ENCODE data around the gene GSTM2. TPM values are rescaled to one million over a fixed set of nuclear protein-coding genes. Genes with fewer than 3 reads are reported as not detected.

GSTM2 gene
- 75.2 TPM for polyA plus RNA-seq (2013, experiment 1 of 2)
- polyA plus RNA-seq (2013, experiment 2 of 2), result 70.3 TPM

GRCh38 chr1:109667452-109668122, at the start of gene GSTM2:
TSS of gene GSTM2 (plus strand) at chr1:109668057. CDS start at chr1:109668116, 59 bp downstream.
- DNase-seq, result peak; percentile 91
- Histone ChIP-seq H3K27me3 (ENCODE audit: control insufficient read depth in 1 of 2, insufficient read depth in 1 of 2, low read length in 2 of 2) (no peaks in the 10 kb centered on the region), H3K4ac (ENCODE audit: low read depth in 1 of 2, low read length in 2 of 2) (peak within 1 kb of the TSS; percentile 17 to 91), H3K23ac (ENCODE audit: low read length in 2 of 2) (no peak within 1 kb of the TSS), H3K4me3 (ENCODE audit: insufficient read depth in 1 of 2, low read depth in 1 of 2, low read length in 2 of 2) (peak within 1 kb of the TSS; percentile 63 to 85), H4K91ac (ENCODE audit: low read length) (peak within 1 kb of the TSS; percentile 50), H3K79me1 (replicated peaks; ENCODE audit: low read length, poor library complexity, severe bottlenecking) (peaks cover 1% of the 10 kb centered on the region), H3K36me3 (ENCODE audit: control insufficient read depth in 1 of 2, insufficient read depth in 2 of 2, low read depth in 1 of 2, low read length in 2 of 2) (peaks cover 0 to 16% of the 10 kb centered on the region in 2 experiments), H2BK120ac (ENCODE audit: low read depth, low read length) (peak within 1 kb of the TSS; percentile 49), H2AFZ (ENCODE audit: low read depth, low read length) (peak within 1 kb of the TSS; percentile 73), H3K4me1 (ENCODE audit: control insufficient read depth, insufficient read depth, low read depth, low read length) (peaks cover 9% of the 10 kb centered on the region), H3K14ac (ENCODE audit: low read length in 2 of 2) (no peak within 1 kb of the TSS), H3K9me3 (ENCODE audit: control insufficient read depth, low read length) (no peaks in the 10 kb centered on the region), H3K4me2 (ENCODE audit: low read length, poor library complexity, severe bottlenecking) (peak within 1 kb of the TSS; percentile 73), H3K9ac (ENCODE audit: low read length) (peak within 1 kb of the TSS; percentile 84), H2BK5ac (ENCODE audit: low read depth, low read length, poor library complexity, severe bottlenecking) (no peak within 1 kb of the TSS), H3K18ac (ENCODE audit: low read depth in 1 of 2, low read length in 2 of 2) (peak within 1 kb of the TSS in 1 of 2 experiments; percentile 80), H4K8ac (ENCODE audit: low read length) (peak within 1 kb of the TSS; percentile 60), H3K27ac (ENCODE audit: low read length, poor library complexity, severe bottlenecking) (no peak within 1 kb of the TSS), H2AK5ac (ENCODE audit: low read length, severe bottlenecking) (no peak within 1 kb of the TSS), H2BK15ac (ENCODE audit: low read depth, poor library complexity, severe bottlenecking) (no peak within 1 kb of the TSS), H2BK12ac (ENCODE audit: low read length in 2 of 2) (peak within 1 kb of the TSS; percentile 56 to 84)
- 28% methylated on average over 14 of the region's 22 CpGs for WGBS

GRCh38 chr1:109618661-109619575, 48.9 kb upstream of the GSTM2 start:
- H4K8ac ChIP-seq (ENCODE audit: low read length), result peak overlapping the region; percentile 79

GRCh38 chr1:109619576-109620400, 48.1 kb upstream of the GSTM2 start, which contains the start of the genes AMPD2 and GNAT2:
TSS of gene AMPD2 (plus strand) at chr1:109619837. CDS start at chr1:109621176, 1,339 bp downstream.
TSS of gene GNAT2 (minus strand) at chr1:109619616. CDS start at chr1:109612870, 6,746 bp downstream.
- H3K4me1 ChIP-seq (ENCODE audit: control insufficient read depth, insufficient read depth, low read depth, low read length), result peaks cover 46% of the 10 kb centered on the region
- peak within 1 kb of the TSS in 1 of 2 experiments; percentile 54 for H3K23ac ChIP-seq (ENCODE audit: low read length in 2 of 2)
- peak within 1 kb of the TSS in 1 of 2 experiments; percentile 98 for H3K14ac ChIP-seq (ENCODE audit: low read length in 2 of 2)
- peak within 1 kb of the TSS; percentile 33 for H2AFZ ChIP-seq (ENCODE audit: low read depth, low read length)
- H3K4me2 ChIP-seq (ENCODE audit: low read length, poor library complexity, severe bottlenecking), result peak within 1 kb of the TSS; percentile 57
- peak within 1 kb of the TSS; percentile 71 to 98 for H3K4me3 ChIP-seq (ENCODE audit: insufficient read depth in 1 of 2, low read depth in 1 of 2, low read length in 2 of 2)
- no peaks in the 10 kb centered on the region for H3K27me3 ChIP-seq (ENCODE audit: control insufficient read depth in 1 of 2, insufficient read depth in 1 of 2, low read length in 2 of 2)
- H3K27ac ChIP-seq (ENCODE audit: low read length, poor library complexity, severe bottlenecking), result peak within 1 kb of the TSS; percentile 91
- under 1% methylated on average over 46 of the region's 47 CpGs for WGBS
- H3K4ac ChIP-seq (ENCODE audit: low read depth in 1 of 2, low read length in 2 of 2), result peak within 1 kb of the TSS; percentile 90 to 99
- peaks cover 5% of the 10 kb centered on the region for H3K79me1 ChIP-seq (replicated peaks; ENCODE audit: low read length, poor library complexity, severe bottlenecking)
- H2AK5ac ChIP-seq (ENCODE audit: low read length, severe bottlenecking), result peak within 1 kb of the TSS; percentile 95
- H3K9ac ChIP-seq (ENCODE audit: low read length), result peak within 1 kb of the TSS; percentile 100
- no peaks in the 10 kb centered on the region for H3K9me3 ChIP-seq (ENCODE audit: control insufficient read depth, low read length)
- H4K8ac ChIP-seq (ENCODE audit: low read length), result peak within 1 kb of the TSS; percentile 79
- H2BK15ac ChIP-seq (ENCODE audit: low read depth, poor library complexity, severe bottlenecking), result peak within 1 kb of the TSS; percentile 89
- peak within 1 kb of the TSS; percentile 96 for H3K18ac ChIP-seq (ENCODE audit: low read depth in 1 of 2, low read length in 2 of 2)
- peak within 1 kb of the TSS; percentile 75 to 81 for H2BK12ac ChIP-seq (ENCODE audit: low read length in 2 of 2)
- H2BK120ac ChIP-seq (ENCODE audit: low read depth, low read length), result peak within 1 kb of the TSS; percentile 92
- peak; percentile 93 for DNase-seq
- H4K91ac ChIP-seq (ENCODE audit: low read length), result peak within 1 kb of the TSS; percentile 84
- H2BK5ac ChIP-seq (ENCODE audit: low read depth, low read length, poor library complexity, severe bottlenecking), result peak within 1 kb of the TSS; percentile 69
- peaks cover 0 to 16% of the 10 kb centered on the region in 2 experiments for H3K36me3 ChIP-seq (ENCODE audit: control insufficient read depth in 1 of 2, insufficient read depth in 2 of 2, low read depth in 1 of 2, low read length in 2 of 2)

More at GRCh38 chr1:109618661-109619575, 48.9 kb upstream of the GSTM2 start:
- no peak for DNase-seq
- Histone ChIP-seq H4K91ac (ENCODE audit: low read length) (peak overlapping the region; percentile 84), H2BK5ac (ENCODE audit: low read depth, low read length, poor library complexity, severe bottlenecking) (peak overlapping the region; percentile 32), H2BK120ac (ENCODE audit: low read depth, low read length) (peak overlapping the region; percentile 92), H2BK12ac (ENCODE audit: low read length in 2 of 2) (peak overlapping the region; percentile 12 to 75), H3K23ac (ENCODE audit: low read length in 2 of 2) (no peak overlapping the region), H3K79me1 (replicated peaks; ENCODE audit: low read length, poor library complexity, severe bottlenecking) (peaks cover 8% of the 10 kb centered on the region), H3K4ac (ENCODE audit: low read depth in 1 of 2, low read length in 2 of 2) (peak overlapping the region; percentile 14 to 90), H3K18ac (ENCODE audit: low read depth in 1 of 2, low read length in 2 of 2) (peak overlapping the region; percentile 94 to 96), H3K14ac (ENCODE audit: low read length in 2 of 2) (no peak overlapping the region), H3K36me3 (ENCODE audit: control insufficient read depth in 1 of 2, insufficient read depth in 2 of 2, low read depth in 1 of 2, low read length in 2 of 2) (peaks cover 0 to 12% of the 10 kb centered on the region in 2 experiments), H3K9ac (ENCODE audit: low read length) (peak overlapping the region; percentile 100), H3K27me3 (ENCODE audit: control insufficient read depth in 1 of 2, insufficient read depth in 1 of 2, low read length in 2 of 2) (no peaks in the 10 kb centered on the region), H3K4me2 (ENCODE audit: low read length, poor library complexity, severe bottlenecking) (peak overlapping the region; percentile 57), H3K4me1 (ENCODE audit: control insufficient read depth, insufficient read depth, low read depth, low read length) (peaks cover 39% of the 10 kb centered on the region), H3K27ac (ENCODE audit: low read length, poor library complexity, severe bottlenecking) (peak overlapping the region; percentile 75), H3K4me3 (ENCODE audit: insufficient read depth in 1 of 2, low read depth in 1 of 2, low read length in 2 of 2) (peak overlapping the region in 1 of 2 experiments; percentile 98), H3K9me3 (ENCODE audit: control insufficient read depth, low read length) (no peaks in the 10 kb centered on the region), H2AK5ac (ENCODE audit: low read length, severe bottlenecking) (peak overlapping the region; percentile 95), H2BK15ac (ENCODE audit: low read depth, poor library complexity, severe bottlenecking) (no peak overlapping the region), H2AFZ (ENCODE audit: low read depth, low read length) (no peak overlapping the region)
- WGBS, result 59% methylated on average over 8 of the region's 9 CpGs

Measured in mesenchymal stem cell (in vitro differentiated cells and primary cell).